ENCODE measurements around the gene C1QTNF9. TPM values are rescaled to one million over a fixed set of nuclear protein-coding genes. Genes with fewer than 3 reads are reported as not detected.
A peak's percentile ranks its signal among the peaks of the same experiment; 100 is the strongest.
"Not testable (repeated sequence)": the region's sequence is repeated elsewhere in the genome, so short reads cannot be mapped to it uniquely, and the experiment has no call there.

The C1QTNF9 gene
- total and polyA plus RNA-seq, 8 donors, result 0.09 to 0.73 (median 0.33) TPM; not detected in 2

GRCh38 chr13:24357756-24358155, 48.4 kb downstream of the C1QTNF9 start:
- Histone ChIP-seq H3K4me1 (no peaks in the 10 kb centered on the region), H3K27me3 (no peaks in the 10 kb centered on the region), H3K27ac (no peak overlapping the region), H3K4me3 (no peak overlapping the region), H3K9me3 (no peaks in the 10 kb centered on the region), H3K36me3 (no peaks in the 10 kb centered on the region)
- intact Hi-C loops (cut with DNase I), result loop anchor here in 2 of 3 donors (5.0 to 10.0 kb wide), 2 partner anchors 1423 to 1425 kb away; no protein-coding TSS in a partner anchor
- ATAC-seq (no peak), FAIRE-seq (no peak), DNase-seq (no peak)
- WGBS, 2 donors, result 90 to 91% methylated on average over 15 of the region's 15 CpGs
- no peak for TF ChIP-seq CTCF (IDR thresholded peaks at IDR 0.05)

DNA sequence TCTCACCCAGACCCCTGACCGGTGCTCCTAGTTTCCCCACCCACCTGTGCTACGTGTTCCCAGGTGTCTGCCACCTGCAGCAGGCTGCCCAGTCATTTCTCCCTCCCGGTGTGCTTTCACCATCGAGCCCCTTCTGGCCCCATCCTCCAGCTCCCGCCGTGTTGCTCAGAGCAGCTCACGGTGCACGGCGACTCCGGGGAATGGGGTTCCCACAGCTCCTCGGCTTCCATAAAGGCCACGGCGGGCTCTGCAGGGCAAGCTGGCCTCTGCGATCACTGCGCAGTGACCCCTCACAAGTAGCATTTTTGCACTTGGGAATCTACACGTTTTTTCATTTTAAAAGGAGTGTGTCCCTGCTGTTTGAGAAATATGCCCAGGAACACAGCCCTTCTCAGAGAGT, 49.5 kb downstream of the C1QTNF9 start:
- H3K27ac ChIP-seq, H3K4me3 ChIP-seq: not testable (repeated sequence)

DNA sequence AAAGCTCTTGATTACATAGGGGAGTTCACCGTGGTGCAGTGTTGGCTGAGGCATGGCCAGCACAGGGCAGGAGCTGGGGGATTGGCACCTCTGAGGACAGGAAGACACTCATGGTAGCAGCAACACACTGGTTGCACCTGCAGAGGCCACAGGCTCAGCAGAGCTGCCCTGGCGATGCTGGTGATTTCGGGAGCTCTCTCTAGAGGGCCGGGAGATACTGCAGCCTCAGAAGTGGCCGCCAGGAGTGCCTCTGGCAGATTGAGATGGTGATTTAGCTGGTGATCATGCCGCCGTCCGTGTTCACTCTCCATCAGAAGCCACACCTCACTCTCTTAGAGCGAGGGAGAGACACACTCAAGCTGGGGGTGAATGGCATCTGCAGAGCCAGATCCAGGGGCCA, 49.9 kb downstream of the C1QTNF9 start:
- H3K4me3 ChIP-seq, H3K36me3 ChIP-seq, H3K27me3 ChIP-seq, H3K9me3 ChIP-seq, H3K4me1 ChIP-seq, H3K27ac ChIP-seq, DNase-seq, ATAC-seq, FAIRE-seq: not testable (repeated sequence)
- intact Hi-C loops (cut with DNase I), result loop anchor here in 2 of 3 donors (5.0 to 10.0 kb wide), 2 partner anchors 1424 to 1427 kb away; no protein-coding TSS in a partner anchor
- WGBS, 2 donors, result 58 to 59% methylated on average over 9 of the region's 9 CpGs

More for the DNA sequence above, 49.5 kb downstream of the C1QTNF9 start:
- 79 to 80% methylated on average over 15 to 16 of the region's 16 CpGs for WGBS, 2 donors
- not testable (repeated sequence) for ATAC-seq, H3K27me3 ChIP-seq, H3K9me3 ChIP-seq, FAIRE-seq, H3K36me3 ChIP-seq, H3K4me1 ChIP-seq, DNase-seq
- intact Hi-C loops (cut with DNase I), result loop anchor here in 2 of 3 donors (5.0 to 10.0 kb wide), 2 partner anchors 1424 to 1427 kb away; no protein-coding TSS in a partner anchor

- TF ChIP-seq CTCF (IDR thresholded peaks at IDR 0.05), result no peak
- no peaks in the 10 kb centered on the region for H3K36me3 ChIP-seq
- intact Hi-C loops (cut with DNase I), result no loop called here
- no peaks in the 10 kb centered on the region for H3K9me3 ChIP-seq
- H3K4me3 ChIP-seq, result no peak overlapping the region
- no peaks in the 10 kb centered on the region for H3K4me1 ChIP-seq
- H3K27me3 ChIP-seq, result no peaks in the 10 kb centered on the region
- FAIRE-seq, result no peak
- WGBS, 2 donors, result 57 to 59% methylated on average over 7 of the region's 7 CpGs
- DNase-seq, result no peak
- no peak overlapping the region for H3K27ac ChIP-seq
- ATAC-seq, result peak in 1 of 4 donors; percentile 19
Measured at GRCh38 chr13:24360106-24360505, 50.7 kb downstream of the C1QTNF9 start.

- Histone ChIP-seq H3K27me3 (no peaks in the 10 kb centered on the region), H3K4me3 (no peak overlapping the region), H3K36me3 (no peaks in the 10 kb centered on the region), H3K27ac (no peak overlapping the region), H3K4me1 (no peaks in the 10 kb centered on the region), H3K9me3 (no peaks in the 10 kb centered on the region)
- ATAC-seq (no peak), DNase-seq (no peak), FAIRE-seq (no peak)
- TF ChIP-seq CTCF (IDR thresholded peaks at IDR 0.05), result no peak
- WGBS, 2 donors, result 88 to 94% methylated on average over 2 of the region's 2 CpGs
- intact Hi-C loops (cut with DNase I), result no loop called here
Measured at GRCh38 chr13:24361113-24361512, 51.7 kb downstream of the C1QTNF9 start.

- Histone ChIP-seq H3K36me3 (no peaks in the 10 kb centered on the region), H3K4me1 (no peaks in the 10 kb centered on the region), H3K27me3 (no peaks in the 10 kb centered on the region), H3K9me3 (no peaks in the 10 kb centered on the region), H3K27ac (no peak overlapping the region), H3K4me3 (no peak overlapping the region)
- DNase-seq, result peak in 1 of 6 donors; percentile 44
- WGBS, 2 donors, result 73 to 83% methylated on average over 7 to 8 of the region's 8 CpGs
- no peak for FAIRE-seq
- ATAC-seq, result no peak
- TF ChIP-seq CTCF (IDR thresholded peaks at IDR 0.05), result no peak
- intact Hi-C loops (cut with DNase I), result no loop called here
Measured at GRCh38 chr13:24361852-24362366, 52.5 kb downstream of the C1QTNF9 start.
